ENCODE measurements around the gene ALDOB. TPM values are rescaled to one million over a fixed set of nuclear protein-coding genes. Genes with fewer than 3 reads are reported as not detected.

Gene ALDOB
- total and polyA plus RNA-seq, 7 experiments from 2014 or later, result not detected

GRCh38 chr9:101432171-101432570 lies 3.4 kb downstream of the ALDOB start:
- no peak for DNase-seq
- Histone ChIP-seq H3K36me3 (ENCODE audit: control insufficient read depth in 2 of 3, insufficient read depth in 3 of 3, low read length in 3 of 3) (no peaks in the 10 kb centered on the region), H3K27me3 (ENCODE audit: control insufficient read depth in 2 of 2, insufficient read depth in 2 of 2, low read length in 2 of 2) (no peaks in the 10 kb centered on the region), H3K9me3 (ENCODE audit: control insufficient read depth in 2 of 3, low read length in 3 of 3) (no peaks in the 10 kb centered on the region), H3K27ac (ENCODE audit: low read depth, low read length) (no peak overlapping the region), H3K4me3 (ENCODE audit: low read length) (no peak overlapping the region), H3K4me1 (ENCODE audit: control insufficient read depth in 2 of 2, insufficient read depth in 2 of 2, low read length in 2 of 2) (no peaks in the 10 kb centered on the region)
- ChIA-PET POLR2A (no interaction called here), CTCF (no interaction called here)
- H3K9me3 Mint-ChIP-seq, result peaks cover 0 to 2% (median 0%) of the 10 kb centered on the region in 11 donors
- peaks cover 0 to 4% (median 0%) of the 10 kb centered on the region in 5 donors for H3K36me3 Mint-ChIP-seq
- no peak overlapping the region for H3K4me3 Mint-ChIP-seq
- no peak for ATAC-seq
- no peaks in the 10 kb centered on the region for H3K4me1 Mint-ChIP-seq
- peaks cover 5 to 44% (median 38%) of the 10 kb centered on the region in 5 donors for H3K27me3 Mint-ChIP-seq
- H3K27ac Mint-ChIP-seq, result no peak overlapping the region
- intact Hi-C loops (cut with micrococcal nuclease), result no loop called here

- DNase-seq (no peak), ATAC-seq (no peak)
- Histone ChIP-seq H3K36me3 (ENCODE audit: control insufficient read depth in 2 of 3, insufficient read depth in 3 of 3, low read length in 3 of 3) (no peaks in the 10 kb centered on the region), H3K27me3 (ENCODE audit: control insufficient read depth in 2 of 2, insufficient read depth in 2 of 2, low read length in 2 of 2) (no peaks in the 10 kb centered on the region), H3K27ac (ENCODE audit: low read depth, low read length) (no peak overlapping the region), H3K4me3 (ENCODE audit: low read length) (no peak overlapping the region), H3K4me1 (ENCODE audit: control insufficient read depth in 2 of 2, insufficient read depth in 2 of 2, low read length in 2 of 2) (no peaks in the 10 kb centered on the region), H3K9me3 (ENCODE audit: control insufficient read depth in 2 of 3, low read length in 3 of 3) (no peaks in the 10 kb centered on the region)
- Mint-ChIP-seq H3K36me3 (peaks cover 0 to 4% (median 0%) of the 10 kb centered on the region in 5 donors), H3K27me3 (peaks cover 0 to 33% (median 20%) of the 10 kb centered on the region in 5 donors), H3K4me3 (no peak overlapping the region), H3K27ac (no peak overlapping the region), H3K4me1 (no peaks in the 10 kb centered on the region), H3K9me3 (peaks cover 0 to 2% (median 0%) of the 10 kb centered on the region in 11 donors)
- intact Hi-C loops (cut with micrococcal nuclease), result no loop called here
- POLR2A ChIA-PET, result no interaction called here
- CTCF ChIA-PET, result no interaction called here
These were observed 5.8 kb downstream of the ALDOB start for GRCh38 chr9:101429736-101430135.

- Histone ChIP-seq H3K4me1 (ENCODE audit: control insufficient read depth in 2 of 2, insufficient read depth in 2 of 2, low read length in 2 of 2) (no peaks in the 10 kb centered on the region), H3K27me3 (ENCODE audit: control insufficient read depth in 2 of 2, insufficient read depth in 2 of 2, low read length in 2 of 2) (no peaks in the 10 kb centered on the region), H3K4me3 (ENCODE audit: low read length) (no peak overlapping the region), H3K27ac (ENCODE audit: low read depth, low read length) (no peak overlapping the region), H3K9me3 (ENCODE audit: control insufficient read depth in 2 of 3, low read length in 3 of 3) (no peaks in the 10 kb centered on the region), H3K36me3 (ENCODE audit: control insufficient read depth in 2 of 3, insufficient read depth in 3 of 3, low read length in 3 of 3) (no peaks in the 10 kb centered on the region)
- H3K36me3 Mint-ChIP-seq, result peaks cover 0 to 6% (median 0%) of the 10 kb centered on the region in 5 donors
- H3K27me3 Mint-ChIP-seq, result peaks cover 0 to 36% (median 17%) of the 10 kb centered on the region in 5 donors
- CTCF ChIA-PET, result no interaction called here
- no peak for DNase-seq
- H3K9me3 Mint-ChIP-seq, result peaks cover 0 to 6% (median 3%) of the 10 kb centered on the region in 11 donors
- ATAC-seq, result no peak
- no peaks in the 10 kb centered on the region for H3K4me1 Mint-ChIP-seq
- no peak overlapping the region for H3K27ac Mint-ChIP-seq
- intact Hi-C loops (cut with micrococcal nuclease), result no loop called here
- POLR2A ChIA-PET, result no interaction called here
- H3K4me3 Mint-ChIP-seq, result no peak overlapping the region
These were observed 6.7 kb downstream of the ALDOB start for GRCh38 chr9:101428909-101429308.

GRCh38 chr9:101427957-101428655 lies 7.5 kb downstream of the ALDOB start:
- H3K27me3 ChIP-seq (ENCODE audit: control insufficient read depth in 2 of 2, insufficient read depth in 2 of 2, low read length in 2 of 2), result no peaks in the 10 kb centered on the region
- no peak overlapping the region for H3K4me3 ChIP-seq (ENCODE audit: low read length)
- Mint-ChIP-seq H3K4me3 (no peak overlapping the region), H3K27me3 (peaks cover 0 to 36% (median 13%) of the 10 kb centered on the region in 5 donors), H3K9me3 (peaks cover 2 to 13% (median 6%) of the 10 kb centered on the region in 11 donors), H3K4me1 (no peaks in the 10 kb centered on the region), H3K27ac (no peak overlapping the region), H3K36me3 (peaks cover 0 to 14% (median 0%) of the 10 kb centered on the region in 5 donors)
- no peak overlapping the region for H3K27ac ChIP-seq (ENCODE audit: low read depth, low read length)
- no peaks in the 10 kb centered on the region for H3K36me3 ChIP-seq (ENCODE audit: control insufficient read depth in 2 of 3, insufficient read depth in 3 of 3, low read length in 3 of 3)
- ATAC-seq, result no peak
- no peak for DNase-seq
- intact Hi-C loops (cut with micrococcal nuclease), result no loop called here
- CTCF ChIA-PET, result no interaction called here
- no peaks in the 10 kb centered on the region for H3K9me3 ChIP-seq (ENCODE audit: control insufficient read depth in 2 of 3, low read length in 3 of 3)
- POLR2A ChIA-PET, result no interaction called here
- no peaks in the 10 kb centered on the region for H3K4me1 ChIP-seq (ENCODE audit: control insufficient read depth in 2 of 2, insufficient read depth in 2 of 2, low read length in 2 of 2)

GRCh38 chr9:101427358-101427757 lies 8.2 kb downstream of the ALDOB start:
- no peaks in the 10 kb centered on the region for H3K27me3 ChIP-seq (ENCODE audit: control insufficient read depth in 2 of 2, insufficient read depth in 2 of 2, low read length in 2 of 2)
- Mint-ChIP-seq H3K27ac (no peak overlapping the region), H3K36me3 (peaks cover 0 to 17% (median 0%) of the 10 kb centered on the region in 5 donors), H3K4me3 (no peak overlapping the region), H3K4me1 (no peaks in the 10 kb centered on the region), H3K27me3 (peaks cover 0 to 36% (median 13%) of the 10 kb centered on the region in 5 donors), H3K9me3 (peaks cover 2 to 18% (median 6%) of the 10 kb centered on the region in 11 donors)
- ChIA-PET CTCF (no interaction called here), POLR2A (no interaction called here)
- no peak for ATAC-seq
- H3K4me3 ChIP-seq (ENCODE audit: low read length), result no peak overlapping the region
- no peaks in the 10 kb centered on the region for H3K4me1 ChIP-seq (ENCODE audit: control insufficient read depth in 2 of 2, insufficient read depth in 2 of 2, low read length in 2 of 2)
- H3K9me3 ChIP-seq (ENCODE audit: control insufficient read depth in 2 of 3, low read length in 3 of 3), result no peaks in the 10 kb centered on the region
- intact Hi-C loops (cut with micrococcal nuclease), result no loop called here
- DNase-seq, result no peak
- H3K36me3 ChIP-seq (ENCODE audit: control insufficient read depth in 2 of 3, insufficient read depth in 3 of 3, low read length in 3 of 3), result no peaks in the 10 kb centered on the region
- no peak overlapping the region for H3K27ac ChIP-seq (ENCODE audit: low read depth, low read length)

- H3K27me3 ChIP-seq (ENCODE audit: control insufficient read depth in 2 of 2, insufficient read depth in 2 of 2, low read length in 2 of 2), result no peaks in the 10 kb centered on the region
- Mint-ChIP-seq H3K9me3 (peaks cover 20 to 63% (median 33%) of the 10 kb centered on the region in 11 donors), H3K27me3 (peaks cover 0 to 4% (median 0%) of the 10 kb centered on the region in 5 donors), H3K27ac (no peak overlapping the region), H3K4me1 (no peaks in the 10 kb centered on the region), H3K4me3 (no peak overlapping the region), H3K36me3 (peaks cover 0 to 41% (median 19%) of the 10 kb centered on the region in 5 donors)
- ChIA-PET CTCF (no interaction called here), POLR2A (interaction anchor here (0.7 kb wide), 1 partner anchor 9 kb away, joined by 3 read pairs; no protein-coding TSS in a partner anchor)
- DNase-seq (no peak), ATAC-seq (no peak)
- H3K36me3 ChIP-seq (ENCODE audit: control insufficient read depth in 2 of 3, insufficient read depth in 3 of 3, low read length in 3 of 3), result no peaks in the 10 kb centered on the region
- intact Hi-C loops (cut with micrococcal nuclease), result no loop called here
- H3K4me1 ChIP-seq (ENCODE audit: control insufficient read depth in 2 of 2, insufficient read depth in 2 of 2, low read length in 2 of 2), result no peaks in the 10 kb centered on the region
- no peak overlapping the region for H3K4me3 ChIP-seq (ENCODE audit: low read length)
- H3K27ac ChIP-seq (ENCODE audit: low read depth, low read length), result no peak overlapping the region
- H3K9me3 ChIP-seq (ENCODE audit: control insufficient read depth in 2 of 3, low read length in 3 of 3), result peaks cover 0 to 24% (median 5%) of the 10 kb centered on the region in 3 experiments
These were observed 13.9 kb downstream of the ALDOB start for GRCh38 chr9:101421653-101422065.

GRCh38 chr9:101419863-101420262 lies 15.7 kb downstream of the ALDOB start:
- H3K9me3 ChIP-seq (ENCODE audit: control insufficient read depth in 2 of 3, low read length in 3 of 3), result peaks cover 0 to 31% (median 5%) of the 10 kb centered on the region in 3 experiments
- Mint-ChIP-seq H3K4me1 (no peaks in the 10 kb centered on the region), H3K27me3 (peaks cover 0 to 4% (median 0%) of the 10 kb centered on the region in 5 donors), H3K27ac (no peak overlapping the region), H3K36me3 (peaks cover 2 to 50% (median 26%) of the 10 kb centered on the region in 5 donors), H3K9me3 (peaks cover 23 to 73% (median 43%) of the 10 kb centered on the region in 11 donors), H3K4me3 (no peak overlapping the region)
- ChIA-PET POLR2A (no interaction called here), CTCF (no interaction called here)
- H3K36me3 ChIP-seq (ENCODE audit: control insufficient read depth in 2 of 3, insufficient read depth in 3 of 3, low read length in 3 of 3), result no peaks in the 10 kb centered on the region
- DNase-seq (no peak), ATAC-seq (no peak)
- H3K4me3 ChIP-seq (ENCODE audit: low read length), result no peak overlapping the region
- H3K4me1 ChIP-seq (ENCODE audit: control insufficient read depth in 2 of 2, insufficient read depth in 2 of 2, low read length in 2 of 2), result no peaks in the 10 kb centered on the region
- H3K27me3 ChIP-seq (ENCODE audit: control insufficient read depth in 2 of 2, insufficient read depth in 2 of 2, low read length in 2 of 2), result no peaks in the 10 kb centered on the region
- no peak overlapping the region for H3K27ac ChIP-seq (ENCODE audit: low read depth, low read length)
- intact Hi-C loops (cut with micrococcal nuclease), result no loop called here

Measured in naive thymus-derived CD4-positive, alpha-beta T cell (primary cell).